DOHH2 (cell line): ENCODE results near the gene ARRB2.

Source experiments
- EZH2phosphoT487 ChIP-seq: fragments of 200-600 bp; sonication (generic); IDR thresholded peaks from 2 replicates; pipeline ENCODE4 v1.6.1; 2017; ENCODE audit warnings: borderline replicate concordance, mild to moderate bottlenecking, antibody characterized with exemption, low read length, moderate library complexity, mixed read lengths
- TF ChIP-seq, protein P1 (sequence below): fragments of 200-600 bp; sonication (generic); IDR thresholded peaks from one replicate; pipeline ENCODE4 v1.5.1; 2014; ENCODE audit warnings: antibody characterized with exemption, mild to moderate bottlenecking, low read depth, low read length; ENCODE audit not compliant: poor library complexity, severe bottlenecking

DNA sequence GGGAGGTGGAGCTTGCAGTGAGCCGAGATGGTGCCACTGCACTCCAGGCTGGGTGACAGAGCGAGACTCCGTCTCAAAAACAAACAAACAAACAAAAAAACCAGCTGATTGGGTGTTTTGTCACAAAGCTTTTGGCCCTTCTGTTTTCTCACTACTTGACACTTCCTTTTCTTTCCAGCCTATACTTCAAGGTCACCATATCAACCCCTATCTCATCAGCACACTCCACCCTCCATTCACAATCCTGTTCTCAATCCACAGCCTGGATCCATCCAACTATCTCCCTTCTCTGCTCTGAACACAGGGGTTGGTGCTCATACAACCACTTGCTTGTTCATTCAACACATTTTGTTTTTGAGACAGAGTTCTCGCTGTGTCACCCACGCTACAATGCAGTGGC is 14.2 kb downstream of the ARRB2 start:
- TF ChIP-seq, protein P1, sequence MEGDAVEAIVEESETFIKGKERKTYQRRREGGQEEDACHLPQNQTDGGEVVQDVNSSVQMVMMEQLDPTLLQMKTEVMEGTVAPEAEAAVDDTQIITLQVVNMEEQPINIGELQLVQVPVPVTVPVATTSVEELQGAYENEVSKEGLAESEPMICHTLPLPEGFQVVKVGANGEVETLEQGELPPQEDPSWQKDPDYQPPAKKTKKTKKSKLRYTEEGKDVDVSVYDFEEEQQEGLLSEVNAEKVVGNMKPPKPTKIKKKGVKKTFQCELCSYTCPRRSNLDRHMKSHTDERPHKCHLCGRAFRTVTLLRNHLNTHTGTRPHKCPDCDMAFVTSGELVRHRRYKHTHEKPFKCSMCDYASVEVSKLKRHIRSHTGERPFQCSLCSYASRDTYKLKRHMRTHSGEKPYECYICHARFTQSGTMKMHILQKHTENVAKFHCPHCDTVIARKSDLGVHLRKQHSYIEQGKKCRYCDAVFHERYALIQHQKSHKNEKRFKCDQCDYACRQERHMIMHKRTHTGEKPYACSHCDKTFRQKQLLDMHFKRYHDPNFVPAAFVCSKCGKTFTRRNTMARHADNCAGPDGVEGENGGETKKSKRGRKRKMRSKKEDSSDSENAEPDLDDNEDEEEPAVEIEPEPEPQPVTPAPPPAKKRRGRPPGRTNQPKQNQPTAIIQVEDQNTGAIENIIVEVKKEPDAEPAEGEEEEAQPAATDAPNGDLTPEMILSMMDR, result no peak
- TF ChIP-seq EZH2phosphoT487, result no peak
